ENCODE data around the gene DMC1.

Gene DMC1

GRCh38 chr22:38554281-38554680 lies 15.7 kb downstream of the DMC1 start:
- Histone ChIP-seq H2AFZ (ENCODE audit: low read length) (no peak overlapping the region), H3K79me2 (ENCODE audit: low read length) (no peaks in the 10 kb centered on the region), H3K9me2 (replicated peaks; ENCODE audit: insufficient read depth, low read length) (no peaks in the 10 kb centered on the region), H3K4me3 (ENCODE audit: low read length) (no peak overlapping the region), H3K9me3 (replicated peaks; ENCODE audit: insufficient read depth, low read length) (no peaks in the 10 kb centered on the region), H3K9ac (ENCODE audit: low read length) (no peak overlapping the region), H4K20me1 (ENCODE audit: insufficient read depth, low read length) (no peaks in the 10 kb centered on the region), H3K27ac (ENCODE audit: low read length) (no peak overlapping the region), H3K4me1 (ENCODE audit: low read length) (no peaks in the 10 kb centered on the region), H3F3A (ENCODE audit: insufficient read depth, low read length) (no peaks in the 10 kb centered on the region), H3K4me2 (ENCODE audit: low read depth, low read length) (no peak overlapping the region), H3K36me3 (replicated peaks; ENCODE audit: insufficient read depth, low read length) (no peaks in the 10 kb centered on the region), H3K27me3 (replicated peaks; ENCODE audit: insufficient read depth, low read length) (no peaks in the 10 kb centered on the region)
- TF ChIP-seq EZH2phosphoT487 (IDR thresholded peaks at IDR 0.05; ENCODE audit: low read length) (no peak), EZH2 (optimal IDR thresholded peaks at IDR 0.05; ENCODE audit: low read depth, low read length) (no peak)
- TF ChIP-seq, protein P1, sequence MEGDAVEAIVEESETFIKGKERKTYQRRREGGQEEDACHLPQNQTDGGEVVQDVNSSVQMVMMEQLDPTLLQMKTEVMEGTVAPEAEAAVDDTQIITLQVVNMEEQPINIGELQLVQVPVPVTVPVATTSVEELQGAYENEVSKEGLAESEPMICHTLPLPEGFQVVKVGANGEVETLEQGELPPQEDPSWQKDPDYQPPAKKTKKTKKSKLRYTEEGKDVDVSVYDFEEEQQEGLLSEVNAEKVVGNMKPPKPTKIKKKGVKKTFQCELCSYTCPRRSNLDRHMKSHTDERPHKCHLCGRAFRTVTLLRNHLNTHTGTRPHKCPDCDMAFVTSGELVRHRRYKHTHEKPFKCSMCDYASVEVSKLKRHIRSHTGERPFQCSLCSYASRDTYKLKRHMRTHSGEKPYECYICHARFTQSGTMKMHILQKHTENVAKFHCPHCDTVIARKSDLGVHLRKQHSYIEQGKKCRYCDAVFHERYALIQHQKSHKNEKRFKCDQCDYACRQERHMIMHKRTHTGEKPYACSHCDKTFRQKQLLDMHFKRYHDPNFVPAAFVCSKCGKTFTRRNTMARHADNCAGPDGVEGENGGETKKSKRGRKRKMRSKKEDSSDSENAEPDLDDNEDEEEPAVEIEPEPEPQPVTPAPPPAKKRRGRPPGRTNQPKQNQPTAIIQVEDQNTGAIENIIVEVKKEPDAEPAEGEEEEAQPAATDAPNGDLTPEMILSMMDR (IDR thresholded peaks at IDR 0.05; ENCODE audit: low read length): no peak
- DNase-seq: no peak

- Histone ChIP-seq H3F3A (ENCODE audit: insufficient read depth, low read length) (no peaks in the 10 kb centered on the region), H3K9me2 (replicated peaks; ENCODE audit: insufficient read depth, low read length) (no peaks in the 10 kb centered on the region), H3K4me2 (ENCODE audit: low read depth, low read length) (no peak overlapping the region), H3K79me2 (ENCODE audit: low read length) (no peaks in the 10 kb centered on the region), H3K9ac (ENCODE audit: low read length) (no peak overlapping the region), H3K27ac (ENCODE audit: low read length) (no peak overlapping the region), H3K9me3 (replicated peaks; ENCODE audit: insufficient read depth, low read length) (no peaks in the 10 kb centered on the region), H3K4me1 (ENCODE audit: low read length) (no peaks in the 10 kb centered on the region), H2AFZ (ENCODE audit: low read length) (no peak overlapping the region), H4K20me1 (ENCODE audit: insufficient read depth, low read length) (no peaks in the 10 kb centered on the region), H3K27me3 (replicated peaks; ENCODE audit: insufficient read depth, low read length) (no peaks in the 10 kb centered on the region), H3K36me3 (replicated peaks; ENCODE audit: insufficient read depth, low read length) (no peaks in the 10 kb centered on the region), H3K4me3 (ENCODE audit: low read length) (no peak overlapping the region)
- DNase-seq: no peak
- TF ChIP-seq EZH2phosphoT487 (IDR thresholded peaks at IDR 0.05; ENCODE audit: low read length) (no peak), EZH2 (optimal IDR thresholded peaks at IDR 0.05; ENCODE audit: low read depth, low read length) (no peak)
- TF ChIP-seq, protein P1 (IDR thresholded peaks at IDR 0.05; ENCODE audit: low read length): no peak
Observed at GRCh38 chr22:38549101-38549894, 20.7 kb downstream of the DMC1 start.

DNA sequence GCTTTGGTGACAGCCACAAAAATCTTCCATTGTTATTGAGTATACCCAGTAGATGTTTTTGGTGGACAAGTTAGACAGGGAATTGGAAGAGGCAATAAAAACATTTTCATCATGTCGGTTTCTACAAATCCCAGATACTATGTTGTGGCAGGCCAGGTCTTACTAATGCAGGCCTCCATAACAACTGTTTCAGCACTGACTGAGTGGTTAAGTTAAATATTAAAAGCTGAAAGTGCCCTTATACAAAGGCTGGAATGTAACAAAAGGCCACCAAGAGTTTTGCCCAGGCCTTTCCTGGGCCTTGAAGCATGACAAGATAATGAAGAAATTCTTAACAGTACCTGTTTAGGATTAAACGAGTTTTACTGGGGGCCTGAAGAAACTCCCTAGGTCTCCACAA lies 29.3 kb downstream of the DMC1 start:
- H3K27me3 ChIP-seq (replicated peaks; ENCODE audit: insufficient read depth, low read length): no peaks in the 10 kb centered on the region
- no peak overlapping the region for H3K4me2 ChIP-seq (ENCODE audit: low read depth, low read length)
- H3K9ac ChIP-seq (ENCODE audit: low read length): no peak overlapping the region
- no peak overlapping the region for H3K4me3 ChIP-seq (ENCODE audit: low read length)
- no peaks in the 10 kb centered on the region for H3K9me2 ChIP-seq (replicated peaks; ENCODE audit: insufficient read depth, low read length)
- H3K4me1 ChIP-seq (ENCODE audit: low read length): no peaks in the 10 kb centered on the region
- H3K36me3 ChIP-seq (replicated peaks; ENCODE audit: insufficient read depth, low read length): no peaks in the 10 kb centered on the region
- no peak for DNase-seq
- no peaks in the 10 kb centered on the region for H4K20me1 ChIP-seq (ENCODE audit: insufficient read depth, low read length)
- no peaks in the 10 kb centered on the region for H3K9me3 ChIP-seq (replicated peaks; ENCODE audit: insufficient read depth, low read length)
- H3F3A ChIP-seq (ENCODE audit: insufficient read depth, low read length): no peaks in the 10 kb centered on the region
- H3K27ac ChIP-seq (ENCODE audit: low read length): no peak overlapping the region
- no peak overlapping the region for H2AFZ ChIP-seq (ENCODE audit: low read length)
- no peaks in the 10 kb centered on the region for H3K79me2 ChIP-seq (ENCODE audit: low read length)
- TF ChIP-seq EZH2phosphoT487 (IDR thresholded peaks at IDR 0.05; ENCODE audit: low read length): no peak
- TF ChIP-seq, protein P1 (IDR thresholded peaks at IDR 0.05; ENCODE audit: low read length): no peak
- TF ChIP-seq EZH2 (optimal IDR thresholded peaks at IDR 0.05; ENCODE audit: low read depth, low read length): no peak
